ENCODE measurements around the gene EPB41. TPM values are rescaled to one million over a fixed set of nuclear protein-coding genes. Genes with fewer than 3 reads are reported as not detected.
A peak's percentile ranks its signal among the peaks of the same experiment; 100 is the strongest.

Gene EPB41
- total RNA-seq, 2 experiments from 2014 or later, result 138 to 145 TPM

DNA sequence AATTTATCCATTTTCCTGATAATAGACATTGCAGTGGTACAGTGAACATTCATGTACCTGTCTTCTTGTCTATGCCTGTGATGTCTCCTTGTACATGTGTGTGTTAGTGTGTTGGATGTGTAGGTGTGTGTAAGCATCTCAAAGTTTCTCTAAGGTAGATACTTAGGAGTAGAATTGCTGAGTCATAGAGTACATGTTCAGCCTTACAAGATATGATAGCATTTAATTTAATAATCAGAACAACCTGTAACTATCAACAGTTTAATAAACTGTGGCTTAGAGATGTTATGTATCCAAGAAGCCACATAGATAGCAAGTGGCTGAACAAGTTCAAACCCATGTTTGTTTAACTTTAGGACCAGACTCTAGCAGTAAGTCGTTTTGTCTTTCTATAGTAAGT lies 35.6 kb downstream of the EPB41 start:
- Histone ChIP-seq H3K4me3 (ENCODE audit: low read length) (no peak overlapping the region), H3K27ac (ENCODE audit: low read depth in 1 of 2, low read length in 2 of 2) (no peak overlapping the region), H3K36me3 (ENCODE audit: insufficient read depth, low read length) (no peaks in the 10 kb centered on the region), H3K27me3 (ENCODE audit: control insufficient read depth in 1 of 2, insufficient read depth in 2 of 2, low read length in 2 of 2) (no peaks in the 10 kb centered on the region), H3K9me3 (ENCODE audit: control insufficient read depth in 1 of 2, insufficient read depth in 1 of 2, low read length in 2 of 2) (no peaks in the 10 kb centered on the region), H3K4me1 (ENCODE audit: insufficient read depth, low read length) (peaks cover 19% of the 10 kb centered on the region)
- Mint-ChIP-seq H3K4me3 (no peak overlapping the region), H3K27ac (peak overlapping the region; percentile 19), H3K9me3 (no peaks in the 10 kb centered on the region), H3K36me3 (ENCODE audit: low read depth) (peaks cover 7% of the 10 kb centered on the region), H3K4me1 (ENCODE audit: low read depth) (peaks cover 67% of the 10 kb centered on the region), H3K27me3 (no peaks in the 10 kb centered on the region)
- ChIA-PET POLR2A (interaction anchor here (0.6 kb wide), 1 partner anchor 208 kb away, joined by 4 read pairs; no protein-coding TSS in a partner anchor), CTCF (interaction anchor here (0.8 to 1.8 kb wide), 2 partner anchors 9 to 73 kb away, joined by 3 to 4 read pairs; no protein-coding TSS in a partner anchor)
- intact Hi-C loops (cut with DNase I, micrococcal nuclease), result no loop called here
- DNase-seq (no peak), ATAC-seq (ENCODE audit: poor library complexity) (no peak)
- TF ChIP-seq, protein P1, sequence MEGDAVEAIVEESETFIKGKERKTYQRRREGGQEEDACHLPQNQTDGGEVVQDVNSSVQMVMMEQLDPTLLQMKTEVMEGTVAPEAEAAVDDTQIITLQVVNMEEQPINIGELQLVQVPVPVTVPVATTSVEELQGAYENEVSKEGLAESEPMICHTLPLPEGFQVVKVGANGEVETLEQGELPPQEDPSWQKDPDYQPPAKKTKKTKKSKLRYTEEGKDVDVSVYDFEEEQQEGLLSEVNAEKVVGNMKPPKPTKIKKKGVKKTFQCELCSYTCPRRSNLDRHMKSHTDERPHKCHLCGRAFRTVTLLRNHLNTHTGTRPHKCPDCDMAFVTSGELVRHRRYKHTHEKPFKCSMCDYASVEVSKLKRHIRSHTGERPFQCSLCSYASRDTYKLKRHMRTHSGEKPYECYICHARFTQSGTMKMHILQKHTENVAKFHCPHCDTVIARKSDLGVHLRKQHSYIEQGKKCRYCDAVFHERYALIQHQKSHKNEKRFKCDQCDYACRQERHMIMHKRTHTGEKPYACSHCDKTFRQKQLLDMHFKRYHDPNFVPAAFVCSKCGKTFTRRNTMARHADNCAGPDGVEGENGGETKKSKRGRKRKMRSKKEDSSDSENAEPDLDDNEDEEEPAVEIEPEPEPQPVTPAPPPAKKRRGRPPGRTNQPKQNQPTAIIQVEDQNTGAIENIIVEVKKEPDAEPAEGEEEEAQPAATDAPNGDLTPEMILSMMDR (IDR thresholded peaks at IDR 0.05), result no peak

DNA sequence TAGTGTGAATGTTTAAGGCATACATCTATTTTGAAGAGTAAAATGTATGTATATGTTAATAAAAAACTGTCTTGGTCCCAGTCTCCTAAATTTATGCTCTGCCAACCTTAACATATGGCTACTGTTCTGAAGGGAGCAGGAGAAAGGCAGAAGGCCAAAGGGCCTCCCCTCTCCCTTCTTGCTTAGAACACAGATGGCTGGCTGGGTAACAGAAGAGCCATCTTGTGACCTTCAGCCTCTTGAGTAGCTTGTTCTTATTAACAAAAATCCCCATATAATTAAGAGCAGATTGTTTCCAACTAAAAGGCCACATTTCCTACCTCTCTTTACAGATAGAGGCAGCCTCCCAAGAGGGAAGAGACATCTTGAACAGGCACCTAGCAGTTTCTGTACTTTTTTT lies 36.1 kb downstream of the EPB41 start:
- Mint-ChIP-seq H3K27me3 (no peaks in the 10 kb centered on the region), H3K36me3 (ENCODE audit: low read depth) (peaks cover 9% of the 10 kb centered on the region), H3K27ac (peak overlapping the region; percentile 19), H3K4me3 (no peak overlapping the region), H3K9me3 (no peaks in the 10 kb centered on the region), H3K4me1 (ENCODE audit: low read depth) (peaks cover 68% of the 10 kb centered on the region)
- no peaks in the 10 kb centered on the region for H3K27me3 ChIP-seq (ENCODE audit: control insufficient read depth in 1 of 2, insufficient read depth in 2 of 2, low read length in 2 of 2)
- H3K27ac ChIP-seq (ENCODE audit: low read depth in 1 of 2, low read length in 2 of 2), result no peak overlapping the region
- H3K36me3 ChIP-seq (ENCODE audit: insufficient read depth, low read length), result no peaks in the 10 kb centered on the region
- POLR2A ChIA-PET, result no interaction called here
- no peaks in the 10 kb centered on the region for H3K9me3 ChIP-seq (ENCODE audit: control insufficient read depth in 1 of 2, insufficient read depth in 1 of 2, low read length in 2 of 2)
- DNase-seq (no peak), ATAC-seq (ENCODE audit: poor library complexity) (no peak)
- TF ChIP-seq, protein P1 (IDR thresholded peaks at IDR 0.05), result no peak
- no peak overlapping the region for H3K4me3 ChIP-seq (ENCODE audit: low read length)
- peaks cover 22% of the 10 kb centered on the region for H3K4me1 ChIP-seq (ENCODE audit: insufficient read depth, low read length)
- intact Hi-C loops (cut with DNase I, micrococcal nuclease), result no loop called here
- CTCF ChIA-PET, result interaction anchor here (0.6 to 1.8 kb wide), 2 partner anchors 9 to 1016 kb away, joined by 3 to 4 read pairs; no protein-coding TSS in a partner anchor

DNA sequence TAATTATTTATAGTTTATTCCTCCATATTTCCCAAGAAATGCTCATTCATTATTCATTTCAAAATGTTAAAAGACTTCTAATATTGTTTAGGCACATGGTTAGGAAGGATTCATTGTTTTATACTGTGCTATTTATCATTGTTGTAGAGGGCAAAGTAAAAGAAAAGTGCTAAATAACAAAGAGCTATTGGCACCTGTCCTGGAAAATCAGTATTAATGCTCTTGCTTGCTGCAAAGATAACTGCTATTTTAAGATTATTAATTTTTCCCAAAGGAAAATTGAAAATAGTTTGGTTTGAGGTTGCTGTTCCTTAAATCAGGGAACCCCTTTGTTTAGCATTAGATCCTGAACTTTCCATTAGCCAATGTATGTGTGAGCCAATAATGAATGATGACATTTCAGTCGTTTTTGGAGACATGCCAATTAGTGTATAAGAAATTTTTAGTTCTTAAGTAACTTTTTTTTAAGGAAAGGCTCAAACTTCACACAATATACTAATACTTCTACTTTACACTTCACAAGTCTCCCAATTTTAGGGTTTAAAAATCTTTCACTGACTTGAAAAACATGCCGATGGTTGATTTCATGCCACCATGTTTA lies 39.9 kb downstream of the EPB41 start:
- ATAC-seq (ENCODE audit: poor library complexity), result no peak
- TF ChIP-seq, protein P1 (IDR thresholded peaks at IDR 0.05), result no peak
- ChIA-PET CTCF (no interaction called here), POLR2A (interaction anchor here (0.8 to 1.1 kb wide), 3 partner anchors 10 to 40 kb away, joined by 3 to 4 read pairs (median 3); partner anchors contain the start of gene EPB41)
- H3K36me3 Mint-ChIP-seq (ENCODE audit: low read depth), result peaks cover 9% of the 10 kb centered on the region
- H3K9me3 Mint-ChIP-seq, result no peaks in the 10 kb centered on the region
- no peaks in the 10 kb centered on the region for H3K36me3 ChIP-seq (ENCODE audit: insufficient read depth, low read length)
- no peak overlapping the region for H3K27ac ChIP-seq (ENCODE audit: low read depth in 1 of 2, low read length in 2 of 2)
- H3K4me3 Mint-ChIP-seq, result no peak overlapping the region
- H3K27me3 ChIP-seq (ENCODE audit: control insufficient read depth in 1 of 2, insufficient read depth in 2 of 2, low read length in 2 of 2), result no peaks in the 10 kb centered on the region
- H3K9me3 ChIP-seq (ENCODE audit: control insufficient read depth in 1 of 2, insufficient read depth in 1 of 2, low read length in 2 of 2), result no peaks in the 10 kb centered on the region
- H3K27me3 Mint-ChIP-seq, result no peaks in the 10 kb centered on the region
- H3K4me1 ChIP-seq (ENCODE audit: insufficient read depth, low read length), result peaks cover 22% of the 10 kb centered on the region
- no peak overlapping the region for H3K4me3 ChIP-seq (ENCODE audit: low read length)
- H3K4me1 Mint-ChIP-seq (ENCODE audit: low read depth), result peaks cover 83% of the 10 kb centered on the region
- DNase-seq, result no peak
- intact Hi-C loops (cut with DNase I, micrococcal nuclease), result no loop called here
- no peak overlapping the region for H3K27ac Mint-ChIP-seq

All from CD4-positive, alpha-beta T cell (primary cell).